ENCODE measurements around the gene ARID1A. TPM values are rescaled to one million over a fixed set of nuclear protein-coding genes. Genes with fewer than 3 reads are reported as not detected.
A peak's percentile ranks its signal among the peaks of the same experiment; 100 is the strongest.

Gene ARID1A
- total and polyA plus RNA-seq, 9 of the 15 experiments (the other 6 are each of a cell fraction or from before 2014, with no cell fraction given) = 8.3 to 88.3 (median 22.5) TPM

DNA sequence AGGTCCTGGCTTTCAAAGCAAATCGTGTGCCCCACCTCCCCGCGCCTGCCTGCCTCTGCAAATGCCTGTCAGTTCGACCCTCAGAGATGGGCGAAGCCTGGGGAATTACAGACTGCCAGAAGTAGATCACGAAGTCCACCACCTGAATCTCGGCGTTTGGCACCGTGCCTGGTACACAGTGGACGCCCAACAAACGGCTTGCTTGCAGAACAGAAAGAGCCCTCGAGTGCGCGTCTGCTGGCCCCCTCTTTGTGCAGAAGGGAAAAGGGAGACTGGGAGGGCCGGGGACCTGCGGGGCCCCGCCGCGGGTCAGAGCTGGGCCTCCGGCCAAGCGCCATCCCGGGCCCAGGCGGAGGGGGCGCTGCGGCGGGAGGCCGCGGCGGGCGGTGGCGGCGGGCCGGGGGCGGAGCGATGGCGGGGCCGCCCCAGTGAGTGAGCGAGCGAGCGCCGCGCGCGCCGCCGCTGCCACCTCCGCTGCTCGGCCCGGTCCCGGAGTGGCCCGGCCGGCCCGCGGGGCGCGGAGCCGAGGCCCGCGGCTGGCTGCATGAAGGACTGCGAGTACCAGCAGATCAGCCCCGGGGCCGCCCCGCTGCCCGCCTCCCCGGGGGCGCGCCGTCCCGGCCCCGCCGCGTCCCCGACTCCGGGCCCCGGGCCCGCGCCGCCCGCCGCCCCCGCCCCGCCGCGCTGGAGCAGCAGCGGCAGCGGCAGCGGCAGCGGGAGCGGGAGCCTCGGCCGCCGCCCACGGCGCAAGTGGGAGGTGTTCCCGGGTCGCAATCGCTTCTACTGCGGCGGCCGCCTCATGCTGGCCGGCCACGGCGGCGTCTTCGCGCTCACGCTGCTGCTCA is 130.7 kb downstream of the ARID1A start, which contains the start of gene ZDHHC18 (continued):
- TF ChIP-seq, protein P1, sequence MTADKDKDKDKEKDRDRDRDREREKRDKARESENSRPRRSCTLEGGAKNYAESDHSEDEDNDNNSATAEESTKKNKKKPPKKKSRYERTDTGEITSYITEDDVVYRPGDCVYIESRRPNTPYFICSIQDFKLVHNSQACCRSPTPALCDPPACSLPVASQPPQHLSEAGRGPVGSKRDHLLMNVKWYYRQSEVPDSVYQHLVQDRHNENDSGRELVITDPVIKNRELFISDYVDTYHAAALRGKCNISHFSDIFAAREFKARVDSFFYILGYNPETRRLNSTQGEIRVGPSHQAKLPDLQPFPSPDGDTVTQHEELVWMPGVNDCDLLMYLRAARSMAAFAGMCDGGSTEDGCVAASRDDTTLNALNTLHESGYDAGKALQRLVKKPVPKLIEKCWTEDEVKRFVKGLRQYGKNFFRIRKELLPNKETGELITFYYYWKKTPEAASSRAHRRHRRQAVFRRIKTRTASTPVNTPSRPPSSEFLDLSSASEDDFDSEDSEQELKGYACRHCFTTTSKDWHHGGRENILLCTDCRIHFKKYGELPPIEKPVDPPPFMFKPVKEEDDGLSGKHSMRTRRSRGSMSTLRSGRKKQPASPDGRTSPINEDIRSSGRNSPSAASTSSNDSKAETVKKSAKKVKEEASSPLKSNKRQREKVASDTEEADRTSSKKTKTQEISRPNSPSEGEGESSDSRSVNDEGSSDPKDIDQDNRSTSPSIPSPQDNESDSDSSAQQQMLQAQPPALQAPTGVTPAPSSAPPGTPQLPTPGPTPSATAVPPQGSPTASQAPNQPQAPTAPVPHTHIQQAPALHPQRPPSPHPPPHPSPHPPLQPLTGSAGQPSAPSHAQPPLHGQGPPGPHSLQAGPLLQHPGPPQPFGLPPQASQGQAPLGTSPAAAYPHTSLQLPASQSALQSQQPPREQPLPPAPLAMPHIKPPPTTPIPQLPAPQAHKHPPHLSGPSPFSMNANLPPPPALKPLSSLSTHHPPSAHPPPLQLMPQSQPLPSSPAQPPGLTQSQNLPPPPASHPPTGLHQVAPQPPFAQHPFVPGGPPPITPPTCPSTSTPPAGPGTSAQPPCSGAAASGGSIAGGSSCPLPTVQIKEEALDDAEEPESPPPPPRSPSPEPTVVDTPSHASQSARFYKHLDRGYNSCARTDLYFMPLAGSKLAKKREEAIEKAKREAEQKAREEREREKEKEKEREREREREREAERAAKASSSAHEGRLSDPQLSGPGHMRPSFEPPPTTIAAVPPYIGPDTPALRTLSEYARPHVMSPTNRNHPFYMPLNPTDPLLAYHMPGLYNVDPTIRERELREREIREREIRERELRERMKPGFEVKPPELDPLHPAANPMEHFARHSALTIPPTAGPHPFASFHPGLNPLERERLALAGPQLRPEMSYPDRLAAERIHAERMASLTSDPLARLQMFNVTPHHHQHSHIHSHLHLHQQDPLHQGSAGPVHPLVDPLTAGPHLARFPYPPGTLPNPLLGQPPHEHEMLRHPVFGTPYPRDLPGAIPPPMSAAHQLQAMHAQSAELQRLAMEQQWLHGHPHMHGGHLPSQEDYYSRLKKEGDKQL (CRISPR knock-in tag; IDR thresholded peaks at IDR 0.05; ENCODE audit: borderline replicate concordance) = no peak
- no peak for TF ChIP-seq CBX5 (IDR thresholded peaks at IDR 0.05; ENCODE audit: borderline replicate concordance, low read depth)
- TF ChIP-seq EZH2 (IDR thresholded peaks at IDR 0.05; ENCODE audit: borderline replicate concordance, low read depth, low read length) = no peak
- TF ChIP-seq ATF1 (CRISPR knock-in tag; IDR thresholded peaks at IDR 0.05) = no peak
- TF ChIP-seq ATF1 (tag; IDR thresholded peaks at IDR 0.05) = no peak
- TF ChIP-seq, protein P2, sequence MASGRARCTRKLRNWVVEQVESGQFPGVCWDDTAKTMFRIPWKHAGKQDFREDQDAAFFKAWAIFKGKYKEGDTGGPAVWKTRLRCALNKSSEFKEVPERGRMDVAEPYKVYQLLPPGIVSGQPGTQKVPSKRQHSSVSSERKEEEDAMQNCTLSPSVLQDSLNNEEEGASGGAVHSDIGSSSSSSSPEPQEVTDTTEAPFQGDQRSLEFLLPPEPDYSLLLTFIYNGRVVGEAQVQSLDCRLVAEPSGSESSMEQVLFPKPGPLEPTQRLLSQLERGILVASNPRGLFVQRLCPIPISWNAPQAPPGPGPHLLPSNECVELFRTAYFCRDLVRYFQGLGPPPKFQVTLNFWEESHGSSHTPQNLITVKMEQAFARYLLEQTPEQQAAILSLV (tag; IDR thresholded peaks at IDR 0.05) = no peak
- TF ChIP-seq FOSL1 (tag; conservative IDR thresholded peaks at IDR 0.05) = 0 out of 2 replicates have a peak, but pooled peaks have one; percentile 41
- no peak for TF ChIP-seq GTF2A2 (tag; IDR thresholded peaks at IDR 0.05)
- TF ChIP-seq NR2C1 (IDR thresholded peaks at IDR 0.05) = no peak
- TF ChIP-seq NR2C1 (tag; IDR thresholded peaks at IDR 0.05) = no peak
- TF ChIP-seq MEIS2 (IDR thresholded peaks at IDR 0.05; ENCODE audit: partially characterized antibody) = no peak
- TF ChIP-seq FOXM1 (IDR thresholded peaks at IDR 0.05; ENCODE audit: low read depth) = no peak
- TF ChIP-seq FOXM1 (CRISPR knock-in tag; IDR thresholded peaks at IDR 0.05; ENCODE audit: low read depth) = no peak
- no peak for TF ChIP-seq NR2C2 (CRISPR knock-in tag; IDR thresholded peaks at IDR 0.05)
- TF ChIP-seq NR2C2 (tag; IDR thresholded peaks at IDR 0.05) = no peak
- no peak for TF ChIP-seq PTRF (tag; IDR thresholded peaks at IDR 0.05)
- peak in 1 of 2 experiments; percentile 27; a peak in 1 of 4 replicates for TF ChIP-seq FOXA3 (CRISPR knock-in tag; conservative IDR thresholded peaks at IDR 0.05 in 1 of 2, IDR thresholded peaks at IDR 0.05 in 1 of 2)
- no peak for TF ChIP-seq SNIP1 (IDR thresholded peaks at IDR 0.05; ENCODE audit: low read depth)
- no peak for TF ChIP-seq BMI1 (IDR thresholded peaks at IDR 0.05; ENCODE audit: low read length)
- TF ChIP-seq ETV5 (CRISPR knock-in tag; IDR thresholded peaks at IDR 0.05; ENCODE audit: low read depth) = no peak
- TF ChIP-seq, protein P3, sequence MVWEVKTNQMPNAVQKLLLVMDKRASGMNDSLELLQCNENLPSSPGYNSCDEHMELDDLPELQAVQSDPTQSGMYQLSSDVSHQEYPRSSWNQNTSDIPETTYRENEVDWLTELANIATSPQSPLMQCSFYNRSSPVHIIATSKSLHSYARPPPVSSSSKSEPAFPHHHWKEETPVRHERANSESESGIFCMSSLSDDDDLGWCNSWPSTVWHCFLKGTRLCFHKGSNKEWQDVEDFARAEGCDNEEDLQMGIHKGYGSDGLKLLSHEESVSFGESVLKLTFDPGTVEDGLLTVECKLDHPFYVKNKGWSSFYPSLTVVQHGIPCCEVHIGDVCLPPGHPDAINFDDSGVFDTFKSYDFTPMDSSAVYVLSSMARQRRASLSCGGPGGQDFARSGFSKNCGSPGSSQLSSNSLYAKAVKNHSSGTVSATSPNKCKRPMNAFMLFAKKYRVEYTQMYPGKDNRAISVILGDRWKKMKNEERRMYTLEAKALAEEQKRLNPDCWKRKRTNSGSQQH (CRISPR knock-in tag; IDR thresholded peaks at IDR 0.05) = no peak

All from K562 (cell line).